Embryonic facial prominence (tissue), 1 donor: Measurements from ENCODE around the gene FARS2.

Experiments
- DNase-seq: peaks from one replicate; pipeline ENCODE4 v3.0.0-alpha.2; 2016; ENCODE audit errors: extremely low spot score

Gene FARS2

DNA sequence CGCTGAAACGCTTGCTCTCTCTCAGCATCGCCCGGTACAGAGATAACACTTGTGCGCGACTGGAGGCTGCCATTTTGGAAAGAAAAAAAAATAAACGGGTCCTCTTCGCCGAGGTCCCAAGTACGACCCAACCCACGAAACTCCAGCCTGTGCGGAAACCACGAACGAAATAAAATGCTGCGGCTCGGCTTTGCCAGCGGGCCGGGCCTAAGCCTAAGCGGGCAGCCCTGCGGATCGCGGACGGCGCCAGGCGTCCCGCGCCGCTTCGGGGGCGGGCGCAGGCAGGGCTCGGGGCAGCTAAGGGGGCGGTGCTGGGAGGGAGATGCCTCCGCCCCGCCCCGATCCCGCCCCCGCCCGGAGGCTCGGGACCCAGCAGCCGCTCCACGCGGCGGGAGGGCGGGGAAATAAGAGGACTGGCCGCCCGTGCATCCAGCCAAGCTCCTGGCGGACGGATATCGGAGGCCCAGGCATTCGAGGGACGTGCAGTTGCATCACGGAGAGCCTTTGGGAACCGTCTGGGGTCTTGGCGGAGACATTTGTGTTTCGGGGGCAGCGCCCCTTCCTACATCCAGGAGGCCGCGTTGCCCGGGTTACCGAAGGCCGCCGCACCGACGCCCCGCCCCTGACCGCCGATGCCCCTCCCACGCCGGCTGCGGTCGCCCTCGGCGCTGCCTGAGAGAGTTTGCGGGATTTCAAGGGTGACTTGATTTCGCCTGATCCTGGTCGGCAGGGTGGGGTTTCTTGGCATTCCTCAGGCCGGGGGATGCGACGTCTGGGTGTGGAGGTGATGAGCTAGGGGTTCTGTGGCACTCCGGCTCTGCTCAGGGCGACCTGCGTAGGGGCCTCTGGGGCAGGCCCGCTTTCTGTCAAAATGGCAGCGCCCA is at the start of gene FARS2, which contains the start of gene LYRM4:
Gene FARS2, plus strand, starts transcription at position 853 of the 884 bp plus-strand sequence.
Gene LYRM4, minus strand, starts transcription at position 290 of the 884 bp plus-strand sequence. Its CDS starts 217 bp downstream, at position 73.
- peak; percentile 79 for DNase-seq

DNA sequence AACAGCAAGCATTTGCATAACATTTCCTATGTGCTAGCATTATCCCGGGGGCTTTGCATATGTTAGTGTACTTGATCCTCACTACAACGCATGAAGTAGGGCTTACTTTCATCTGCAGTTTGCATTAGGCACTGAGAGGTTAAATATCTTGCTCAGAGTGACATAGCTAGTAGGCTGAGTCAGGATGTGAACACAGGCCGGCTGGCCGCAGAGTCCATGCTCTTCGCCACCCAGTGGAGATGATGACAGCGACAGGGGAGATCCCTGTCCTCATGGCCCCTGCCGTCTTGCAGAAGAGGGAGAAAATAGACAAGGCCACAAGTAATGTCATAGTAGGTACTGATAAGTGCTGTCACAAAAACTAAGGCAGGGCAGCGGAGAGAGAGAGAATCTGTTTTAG is 47.5 kb upstream of the FARS2 start:
- DNase-seq = no peak

DNA sequence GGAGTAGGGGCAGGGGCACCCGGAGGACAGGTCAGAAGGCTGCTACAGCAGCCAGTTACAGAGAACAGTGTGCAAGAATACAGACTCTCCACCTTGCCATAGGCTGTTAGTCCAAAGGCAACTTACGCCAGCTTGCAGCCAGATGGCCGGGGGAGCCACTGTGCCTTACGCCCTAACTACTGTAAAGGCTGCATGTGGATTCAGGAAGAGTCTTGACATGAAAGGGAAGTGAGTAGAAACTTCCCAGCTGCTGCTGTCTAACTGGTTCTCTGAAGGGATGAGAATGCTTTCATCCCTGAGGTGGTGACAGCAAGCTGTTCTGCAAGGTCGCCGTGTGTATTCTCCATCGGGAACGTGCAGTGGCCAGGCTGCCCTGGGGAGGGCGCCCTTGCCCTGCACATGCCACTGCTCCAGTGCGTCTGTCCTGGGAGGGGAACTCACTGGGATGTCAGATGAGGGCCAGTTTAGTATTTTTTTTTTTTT is 46.7 kb upstream of the FARS2 start:
- no peak for DNase-seq

- DNase-seq = no peak
Observed at GRCh38 chr6:5215159-5215558, 46.2 kb upstream of the FARS2 start.

- DNase-seq = no peak
Observed at GRCh38 chr6:5215799-5216198, 45.5 kb upstream of the FARS2 start.

GRCh38 chr6:5217356-5217755 is 44.0 kb upstream of the FARS2 start:
- DNase-seq = no peak

DNA sequence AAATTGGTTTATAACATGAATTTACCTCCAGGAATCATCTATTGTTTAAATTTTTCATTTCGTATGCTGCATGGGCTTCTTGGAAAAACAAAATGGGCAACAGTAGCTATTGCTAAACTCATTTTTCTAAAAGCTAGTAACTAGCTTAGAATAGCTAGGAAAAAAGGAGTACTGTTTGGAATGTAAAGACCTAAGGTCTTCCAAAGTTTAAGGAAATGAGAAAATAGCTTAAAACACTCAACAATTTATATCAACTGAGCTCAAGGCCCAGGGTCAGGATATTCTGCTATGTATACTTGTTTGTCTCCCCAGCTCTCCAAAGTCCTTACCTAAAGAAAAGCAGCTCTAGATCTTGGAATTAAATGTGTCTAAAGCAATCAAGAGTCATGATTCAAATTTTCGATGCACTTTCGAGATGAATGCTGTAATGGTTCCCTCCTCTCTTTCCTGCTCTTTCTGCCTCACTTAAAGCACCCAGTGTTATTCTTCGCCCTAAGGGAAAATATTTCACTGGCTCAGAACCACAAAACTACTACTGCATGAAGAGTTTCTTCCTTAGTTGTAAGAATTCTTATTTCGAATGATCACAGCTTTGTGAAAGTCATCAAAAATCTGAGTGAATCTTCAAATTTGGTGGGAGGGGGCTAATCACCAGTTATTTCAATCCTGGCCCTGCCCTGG is 42.2 kb upstream of the FARS2 start:
- DNase-seq = no peak

GRCh38 chr6:5220443-5220842 is 40.9 kb upstream of the FARS2 start:
- DNase-seq = no peak

DNA sequence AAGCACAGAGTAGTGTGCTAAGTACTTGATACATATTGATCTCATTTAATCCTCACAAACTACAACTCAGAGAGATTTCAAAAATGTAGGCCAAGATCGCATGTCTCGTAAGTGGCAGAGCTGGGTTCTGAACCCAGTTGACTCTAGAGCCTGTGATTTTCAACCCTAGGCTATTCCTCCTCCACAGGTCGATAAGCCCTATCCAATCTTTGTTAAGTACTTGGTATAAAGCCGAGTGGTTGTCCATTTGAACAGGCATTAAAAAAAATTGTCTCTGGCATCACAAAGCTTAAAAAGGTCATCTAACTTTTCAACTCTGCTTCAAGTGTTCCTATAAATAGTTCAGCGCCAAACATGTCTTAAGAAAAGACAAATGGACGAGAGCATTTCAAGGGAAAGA is 38.0 kb upstream of the FARS2 start:
- no peak for DNase-seq

GRCh38 chr6:5229356-5229755 is 32.0 kb upstream of the FARS2 start:
- no peak for DNase-seq

DNA sequence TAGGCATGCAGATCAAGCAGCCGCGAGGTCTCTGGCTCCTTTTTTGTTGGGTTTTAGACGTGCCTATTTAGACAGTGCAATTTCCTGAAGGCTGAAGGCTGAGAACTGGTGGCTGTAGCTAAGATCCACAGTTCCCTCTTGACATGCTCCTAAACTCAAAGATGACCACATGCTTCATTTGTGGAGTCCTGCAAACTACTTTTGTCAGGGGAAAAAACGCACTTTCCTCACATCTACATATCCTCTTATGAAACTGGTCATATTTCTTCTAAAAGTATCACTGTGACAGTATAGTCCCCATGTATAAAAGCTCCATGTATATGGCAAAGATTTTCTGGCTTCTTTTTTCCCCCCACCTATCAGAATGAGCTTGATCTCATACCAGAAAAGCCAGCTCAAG is 31.2 kb upstream of the FARS2 start:
- DNase-seq = no peak

GRCh38 chr6:5231289-5231688 is 30.0 kb upstream of the FARS2 start:
- no peak for DNase-seq

GRCh38 chr6:5234874-5235273 is 26.4 kb upstream of the FARS2 start:
- no peak for DNase-seq

DNA sequence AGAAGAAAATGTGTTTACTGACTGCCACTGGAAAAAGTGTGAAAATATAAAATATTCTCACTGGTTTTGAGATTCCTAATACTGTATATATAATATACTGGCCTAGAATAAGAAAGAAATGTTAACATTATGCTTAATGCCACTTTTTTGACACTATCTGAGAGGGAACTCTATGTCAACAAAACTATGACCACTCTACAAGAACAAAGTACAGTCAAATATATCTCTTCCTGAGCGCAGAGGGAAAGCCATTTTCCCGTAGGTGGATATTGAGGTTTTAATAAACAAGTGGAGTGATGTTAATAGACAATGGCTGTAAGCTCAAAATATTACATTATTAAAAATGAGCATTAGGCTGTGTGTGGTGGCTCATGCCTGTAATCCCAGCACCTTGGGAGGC is 25.5 kb upstream of the FARS2 start:
- DNase-seq = no peak

DNA sequence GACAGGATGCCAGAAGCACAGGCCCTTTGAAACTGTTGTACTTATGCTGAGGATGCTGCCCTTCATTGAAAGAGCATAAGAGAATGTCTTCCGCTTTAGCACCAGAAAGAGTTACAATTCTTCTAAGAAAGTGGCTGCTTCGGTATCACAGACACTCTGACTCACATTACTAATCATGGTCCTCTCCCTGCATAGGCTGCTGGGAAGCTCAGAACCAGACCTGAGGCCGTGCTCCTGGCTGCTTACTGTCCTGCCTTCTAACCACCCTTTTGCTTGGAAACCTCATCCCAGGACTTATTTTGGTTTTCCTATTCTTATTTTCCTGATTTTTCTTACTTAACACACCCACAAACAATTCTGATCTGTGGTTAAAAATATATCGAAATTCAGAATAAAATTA is 23.5 kb upstream of the FARS2 start:
- no peak for DNase-seq

DNA sequence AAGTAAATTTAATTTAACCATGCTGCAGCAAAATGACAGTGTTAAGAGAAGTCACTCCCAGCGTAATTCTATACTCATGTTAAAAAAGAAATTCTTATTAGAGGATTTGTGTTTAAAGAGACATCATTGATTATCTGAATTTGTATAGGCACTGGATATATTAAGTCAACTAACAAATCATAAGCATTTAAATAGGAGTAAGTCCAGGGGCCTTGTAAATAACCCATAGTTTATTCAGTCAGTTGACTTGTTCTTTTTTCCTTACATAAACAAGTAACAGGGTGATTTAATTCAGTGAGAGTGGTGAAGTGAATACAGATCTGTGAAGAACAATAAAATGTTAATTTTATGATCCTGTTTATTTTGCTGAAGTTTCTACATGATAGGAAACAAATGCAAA is 23.0 kb upstream of the FARS2 start:
- no peak for DNase-seq

DNA sequence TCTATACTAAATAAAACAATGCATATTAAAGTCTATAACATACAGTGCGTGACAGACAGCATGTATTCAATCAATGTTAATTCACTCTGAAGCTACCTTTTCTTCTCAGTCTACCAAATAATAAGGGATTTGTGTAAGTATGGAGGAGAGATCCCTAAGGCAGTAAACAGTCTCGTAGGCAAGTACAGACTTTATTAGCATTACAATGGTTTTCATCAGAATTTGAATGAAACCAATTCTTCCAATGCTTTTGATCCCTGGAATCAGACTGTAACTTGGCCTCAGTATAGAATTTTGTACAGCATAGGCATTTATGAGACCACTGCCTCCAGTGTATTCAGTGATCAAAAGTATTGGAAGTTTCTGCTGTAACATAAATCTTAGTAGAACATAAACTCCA is 20.1 kb upstream of the FARS2 start:
- no peak for DNase-seq

GRCh38 chr6:5243069-5243468 is 18.2 kb upstream of the FARS2 start:
- no peak for DNase-seq

GRCh38 chr6:5246141-5247097 is 14.9 kb upstream of the FARS2 start:
- no peak for DNase-seq

- no peak for DNase-seq
Observed at GRCh38 chr6:5247201-5247600, 14.1 kb upstream of the FARS2 start.

DNA sequence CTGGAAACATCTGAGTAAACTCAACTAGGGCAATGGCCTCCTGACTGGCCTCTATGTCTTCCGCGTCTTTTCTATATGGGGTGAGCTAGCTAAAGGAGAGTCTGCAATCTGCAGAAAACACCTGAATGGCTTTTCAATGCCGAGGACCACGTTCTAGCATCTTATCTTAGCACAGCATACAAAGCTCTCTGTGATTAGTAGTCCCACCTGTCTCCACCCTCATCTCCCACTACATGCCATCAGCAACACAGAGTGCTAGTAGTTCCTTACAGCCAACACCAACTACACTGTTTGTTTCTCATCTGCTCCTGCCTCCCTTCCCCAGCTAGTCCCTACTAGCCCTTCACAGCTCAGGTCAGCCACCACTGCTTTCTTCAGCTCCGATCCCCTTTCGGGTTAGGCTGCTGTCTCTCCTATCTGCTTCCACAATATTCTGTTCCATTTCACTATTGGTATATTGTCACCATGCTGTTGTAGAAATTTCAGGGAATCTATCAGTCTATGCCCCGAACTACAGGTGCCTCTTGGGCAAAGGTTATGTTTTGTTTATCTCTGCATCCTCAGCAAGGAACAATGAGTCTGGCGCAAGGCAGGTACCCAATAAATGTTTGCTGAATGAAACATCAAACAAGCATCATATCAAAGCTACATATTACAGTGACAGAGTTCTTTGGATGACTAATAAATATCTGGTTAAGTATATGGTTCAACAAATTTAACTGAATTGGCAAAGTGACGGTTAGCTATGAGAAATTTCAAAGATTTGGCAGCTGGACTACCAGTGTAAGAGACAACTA is 12.8 kb upstream of the FARS2 start:
- DNase-seq = no peak
